OCI-LY7 (cell line): ENCODE results near the gene MIB2. TPM values are rescaled to one million over a fixed set of nuclear protein-coding genes. Genes with fewer than 3 reads are reported as not detected.

Experiments
- BruUV-seq: library from RNA; stranded (reverse); fragments of 400-500 nt; replicated peaks from 2 replicates; lab custom pipeline; 2021; lab: Mats Ljungman, UMichigan
- CTCF ChIA-PET: fragments of 300-600 bp; sonication (Branson Sonifier 250); formaldehyde crosslinking; loops from one replicate; lab custom pipeline; 2022; ENCODE audit warnings: antibody characterized with exemption; ENCODE audit not compliant: unreplicated experiment; lab: Charles Lee
- POLR2A ChIA-PET: fragments of 300-600 bp; sonication (Branson Sonifier 250); formaldehyde crosslinking; loops from one replicate; lab custom pipeline; 2022; ENCODE audit warnings: antibody characterized with exemption; lab: Charles Lee
- DNase-seq: peaks from one replicate; pipeline ENCODE4 v3.0.0-alpha.2; 2015; ENCODE audit warnings: low spot score
- H2AFZ ChIP-seq: fragments of 200-600 bp; sonication (generic), shearing (Covaris generic); 2 replicates; pipeline ENCODE4 v1.6.1; 2014; ENCODE audit warnings: mild to moderate bottlenecking, antibody characterized with exemption, low read length, moderate library complexity
- H3K27ac ChIP-seq: fragments of 200-600 bp; sonication (generic); 2 replicates; pipeline ENCODE4 v1.5.1; 2014; ENCODE audit warnings: mixed run types, low read depth, mild to moderate bottlenecking, moderate library complexity, low read length, inconsistent platforms; ENCODE audit not compliant: poor library complexity, severe bottlenecking
- H3K36me3 ChIP-seq: fragments of 200-600 bp; sonication (generic); 2 replicates; pipeline ENCODE4 v1.6.1; 2014; ENCODE audit warnings: mild to moderate bottlenecking, antibody characterized with exemption, low read length, moderate library complexity, mixed read lengths; ENCODE audit not compliant: insufficient read depth
- H3K4me1 ChIP-seq: fragments of 200-600 bp; sonication (generic); 2 replicates; pipeline ENCODE4 v1.5.1; 2014; ENCODE audit warnings: mild to moderate bottlenecking, low read length; ENCODE audit not compliant: insufficient read depth, poor library complexity, severe bottlenecking
- H3K4me2 ChIP-seq: fragments of 200-600 bp; sonication (generic); 2 replicates; pipeline ENCODE4 v1.6.1; 2014; ENCODE audit warnings: mild to moderate bottlenecking, low read length
- H3K4me3 ChIP-seq: fragments of 200-600 bp; sonication (generic); 2 replicates; pipeline ENCODE4 v1.5.1; 2014; ENCODE audit warnings: mild to moderate bottlenecking, low read depth, low read length; ENCODE audit not compliant: poor library complexity, severe bottlenecking
- H3K79me2 ChIP-seq: fragments of 200-600 bp; sonication (generic); 2 replicates; pipeline ENCODE4 v1.6.1; 2016; ENCODE audit warnings: low read depth, mild to moderate bottlenecking, low read length, moderate library complexity, mixed read lengths; ENCODE audit not compliant: insufficient read depth
- H3K9me2 ChIP-seq: fragments of 200-600 bp; sonication (generic); 2 replicates; pipeline ENCODE4 v1.6.1; 2016; ENCODE audit warnings: mild to moderate bottlenecking, low read length, mixed read lengths; ENCODE audit not compliant: insufficient read depth
- H3K9me3 ChIP-seq: fragments of 200-600 bp; sonication (generic); 2 replicates; pipeline ENCODE4 v1.6.1; 2014; ENCODE audit warnings: mild to moderate bottlenecking, mixed run types, low read length, mixed read lengths
- H4K20me1 ChIP-seq: fragments of 200-600 bp; sonication (generic); 2 replicates; pipeline ENCODE4 v1.6.1; 2014; ENCODE audit warnings: mild to moderate bottlenecking, antibody characterized with exemption, low read length, moderate library complexity, mixed read lengths; ENCODE audit not compliant: insufficient read depth
- EZH2phosphoT487 ChIP-seq: fragments of 200-600 bp; sonication (generic); IDR thresholded peaks from 2 replicates; pipeline ENCODE4 v1.6.1; 2018; ENCODE audit warnings: low read depth, borderline replicate concordance, mild to moderate bottlenecking, mixed run types, antibody characterized with exemption, low read length, moderate library complexity, mixed read lengths
- intact Hi-C: fragments of 100-400 bp; cut with micrococcal nuclease; formaldehyde crosslinking; loops from one replicate; pipeline ENCODE4 v1.10.0; 2022; ENCODE audit not compliant: unreplicated experiment
- total RNA-seq, 2 experiments: library from RNA; depleted of rRNA in 1 of 2; stranded (reverse); fragments of >200 nt in 1 of 2; shearing (Covaris generic) in 1 of 2; gene quantifications; 2 replicates each; pipeline ENCODE4 v1.2.3, GENCODE V29; 2014 to 2022
- TF ChIP-seq, protein P1 (sequence below): fragments of 200-600 bp; sonication (generic); conservative IDR thresholded peaks from 2 replicates; pipeline ENCODE4 v1.5.1; 2014; ENCODE audit warnings: mild to moderate bottlenecking, antibody characterized with exemption, low read length, moderate library complexity, mixed read lengths

The MIB2 gene
- total RNA-seq, 2 experiments from 2014 or later = 54.0 to 64.9 TPM

DNA sequence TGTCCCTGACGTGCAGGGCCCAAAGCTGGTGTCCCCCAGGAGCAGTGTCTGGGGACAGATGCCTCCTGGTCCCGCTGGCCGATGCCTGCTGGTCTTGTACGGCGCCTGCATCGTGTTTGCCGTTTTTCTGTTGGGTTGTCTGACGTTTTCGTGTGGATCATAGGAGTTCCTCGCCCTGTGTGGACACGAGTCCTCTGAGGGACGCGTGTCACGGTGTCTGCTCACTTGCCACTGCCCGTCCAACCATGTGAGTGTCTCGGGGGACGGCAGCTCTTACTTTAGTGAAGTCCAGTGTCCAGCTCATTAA, 7.4 kb downstream of the MIB2 start:
- H3K9me2 ChIP-seq = no peaks in the 10 kb centered on the region
- peaks cover 4% of the 10 kb centered on the region for H3K4me1 ChIP-seq
- H3K4me3 ChIP-seq = no peak overlapping the region
- POLR2A ChIA-PET = no interaction called here
- no peaks in the 10 kb centered on the region for H3K9me3 ChIP-seq
- CTCF ChIA-PET = no interaction called here
- H3K27ac ChIP-seq = no peak overlapping the region
- H3K79me2 ChIP-seq = no peaks in the 10 kb centered on the region
- no peaks in the 10 kb centered on the region for H3K36me3 ChIP-seq
- H3K4me2 ChIP-seq = no peak overlapping the region
- H4K20me1 ChIP-seq = no peaks in the 10 kb centered on the region; the same call in 1 of the 2 replicates
- intact Hi-C loops = no loop called here
- DNase-seq = no peak
- BruUV-seq = no TSS peak
- H2AFZ ChIP-seq = no peak overlapping the region
- TF ChIP-seq, protein P1, sequence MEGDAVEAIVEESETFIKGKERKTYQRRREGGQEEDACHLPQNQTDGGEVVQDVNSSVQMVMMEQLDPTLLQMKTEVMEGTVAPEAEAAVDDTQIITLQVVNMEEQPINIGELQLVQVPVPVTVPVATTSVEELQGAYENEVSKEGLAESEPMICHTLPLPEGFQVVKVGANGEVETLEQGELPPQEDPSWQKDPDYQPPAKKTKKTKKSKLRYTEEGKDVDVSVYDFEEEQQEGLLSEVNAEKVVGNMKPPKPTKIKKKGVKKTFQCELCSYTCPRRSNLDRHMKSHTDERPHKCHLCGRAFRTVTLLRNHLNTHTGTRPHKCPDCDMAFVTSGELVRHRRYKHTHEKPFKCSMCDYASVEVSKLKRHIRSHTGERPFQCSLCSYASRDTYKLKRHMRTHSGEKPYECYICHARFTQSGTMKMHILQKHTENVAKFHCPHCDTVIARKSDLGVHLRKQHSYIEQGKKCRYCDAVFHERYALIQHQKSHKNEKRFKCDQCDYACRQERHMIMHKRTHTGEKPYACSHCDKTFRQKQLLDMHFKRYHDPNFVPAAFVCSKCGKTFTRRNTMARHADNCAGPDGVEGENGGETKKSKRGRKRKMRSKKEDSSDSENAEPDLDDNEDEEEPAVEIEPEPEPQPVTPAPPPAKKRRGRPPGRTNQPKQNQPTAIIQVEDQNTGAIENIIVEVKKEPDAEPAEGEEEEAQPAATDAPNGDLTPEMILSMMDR = no peak
- no peak for TF ChIP-seq EZH2phosphoT487

DNA sequence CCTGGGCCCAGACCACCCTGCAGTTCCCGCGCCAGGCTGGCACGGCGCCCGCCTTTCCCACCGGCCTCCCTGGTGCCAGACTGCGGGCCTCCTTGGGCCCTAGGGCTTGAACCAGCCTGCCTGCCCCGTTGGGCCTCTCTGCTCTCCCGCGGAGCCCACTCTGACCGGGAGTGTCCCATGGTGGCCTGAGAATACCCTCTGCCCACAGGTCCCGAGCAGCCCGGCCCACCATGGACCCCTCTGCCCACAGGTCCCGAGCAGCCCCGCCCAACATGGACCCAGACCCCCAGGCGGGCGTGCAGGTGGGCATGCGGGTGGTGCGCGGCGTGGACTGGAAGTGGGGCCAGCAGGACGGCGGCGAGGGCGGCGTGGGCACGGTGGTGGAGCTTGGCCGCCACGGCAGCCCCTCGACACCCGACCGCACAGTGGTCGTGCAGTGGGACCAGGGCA, 7.9 kb downstream of the MIB2 start:
- H3K9me2 ChIP-seq = no peaks in the 10 kb centered on the region
- intact Hi-C loops = no loop called here
- no peaks in the 10 kb centered on the region; the same call in 1 of the 2 replicates for H4K20me1 ChIP-seq
- H3K9me3 ChIP-seq = no peaks in the 10 kb centered on the region
- POLR2A ChIA-PET = no interaction called here
- TF ChIP-seq EZH2phosphoT487 = no peak
- TF ChIP-seq, protein P1 = no peak
- no peak for DNase-seq
- CTCF ChIA-PET = no interaction called here
- no peaks in the 10 kb centered on the region for H3K79me2 ChIP-seq
- no peak overlapping the region for H2AFZ ChIP-seq
- H3K4me3 ChIP-seq = no peak overlapping the region
- H3K27ac ChIP-seq = no peak overlapping the region
- H3K36me3 ChIP-seq = no peaks in the 10 kb centered on the region
- H3K4me2 ChIP-seq = no peak overlapping the region
- no TSS peak for BruUV-seq
- H3K4me1 ChIP-seq = peaks cover 8% of the 10 kb centered on the region

DNA sequence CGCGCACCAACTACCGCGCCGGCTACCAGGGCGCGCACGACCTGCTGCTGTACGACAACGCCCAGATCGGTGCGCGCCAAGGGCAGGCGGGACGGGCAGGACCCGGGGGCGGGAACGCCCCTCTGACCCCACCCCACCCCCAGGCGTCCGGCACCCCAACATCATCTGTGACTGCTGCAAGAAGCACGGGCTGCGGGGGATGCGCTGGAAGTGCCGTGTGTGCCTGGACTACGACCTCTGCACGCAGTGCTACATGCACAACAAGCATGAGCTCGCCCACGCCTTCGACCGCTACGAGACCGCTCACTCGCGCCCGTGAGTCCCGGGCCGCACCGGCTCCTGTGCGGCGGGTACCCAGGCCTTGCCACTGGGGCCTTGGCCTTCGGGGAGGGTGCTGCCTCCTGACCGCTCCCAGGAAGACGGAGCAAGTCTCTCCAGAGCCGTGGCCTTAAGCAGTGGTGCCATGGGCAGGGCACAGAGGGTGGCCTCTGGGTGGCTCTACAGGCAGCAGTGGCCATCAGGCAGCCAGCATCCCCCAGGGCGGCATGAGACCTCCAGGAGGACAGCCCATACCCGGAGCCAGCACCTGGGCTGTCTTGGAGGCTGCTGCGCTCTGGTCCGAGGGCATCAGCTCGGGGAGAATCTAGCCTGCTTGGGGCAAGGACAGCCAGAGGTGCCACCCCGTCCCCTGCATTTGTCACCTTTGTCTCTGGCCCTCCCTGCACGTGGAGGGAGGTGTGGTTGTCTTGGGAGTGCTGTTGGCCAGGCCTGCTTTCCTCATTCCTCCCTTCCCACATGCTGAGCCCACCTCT, 8.5 kb downstream of the MIB2 start:
- no peak for DNase-seq
- H3K79me2 ChIP-seq = no peaks in the 10 kb centered on the region
- no peak for TF ChIP-seq EZH2phosphoT487
- TF ChIP-seq, protein P1 = no peak
- no TSS peak for BruUV-seq
- no peaks in the 10 kb centered on the region for H3K36me3 ChIP-seq
- no peak overlapping the region for H3K27ac ChIP-seq
- H3K9me3 ChIP-seq = no peaks in the 10 kb centered on the region
- no peaks in the 10 kb centered on the region for H3K9me2 ChIP-seq
- ChIA-PET POLR2A (no interaction called here), CTCF (no interaction called here)
- no peak overlapping the region for H3K4me2 ChIP-seq
- H4K20me1 ChIP-seq = no peaks in the 10 kb centered on the region; the same call in 1 of the 2 replicates
- peaks cover 14% of the 10 kb centered on the region for H3K4me1 ChIP-seq
- intact Hi-C loops = no loop called here
- H3K4me3 ChIP-seq = no peak overlapping the region
- no peak overlapping the region for H2AFZ ChIP-seq
